Fibroblast of upper back skin (primary cell): ENCODE measurements around the gene PPP1R1B.

Experiments
- DNase-seq: peaks from one replicate; pipeline ENCODE4 v3.0.0-alpha.2; 2013

Gene PPP1R1B

DNA sequence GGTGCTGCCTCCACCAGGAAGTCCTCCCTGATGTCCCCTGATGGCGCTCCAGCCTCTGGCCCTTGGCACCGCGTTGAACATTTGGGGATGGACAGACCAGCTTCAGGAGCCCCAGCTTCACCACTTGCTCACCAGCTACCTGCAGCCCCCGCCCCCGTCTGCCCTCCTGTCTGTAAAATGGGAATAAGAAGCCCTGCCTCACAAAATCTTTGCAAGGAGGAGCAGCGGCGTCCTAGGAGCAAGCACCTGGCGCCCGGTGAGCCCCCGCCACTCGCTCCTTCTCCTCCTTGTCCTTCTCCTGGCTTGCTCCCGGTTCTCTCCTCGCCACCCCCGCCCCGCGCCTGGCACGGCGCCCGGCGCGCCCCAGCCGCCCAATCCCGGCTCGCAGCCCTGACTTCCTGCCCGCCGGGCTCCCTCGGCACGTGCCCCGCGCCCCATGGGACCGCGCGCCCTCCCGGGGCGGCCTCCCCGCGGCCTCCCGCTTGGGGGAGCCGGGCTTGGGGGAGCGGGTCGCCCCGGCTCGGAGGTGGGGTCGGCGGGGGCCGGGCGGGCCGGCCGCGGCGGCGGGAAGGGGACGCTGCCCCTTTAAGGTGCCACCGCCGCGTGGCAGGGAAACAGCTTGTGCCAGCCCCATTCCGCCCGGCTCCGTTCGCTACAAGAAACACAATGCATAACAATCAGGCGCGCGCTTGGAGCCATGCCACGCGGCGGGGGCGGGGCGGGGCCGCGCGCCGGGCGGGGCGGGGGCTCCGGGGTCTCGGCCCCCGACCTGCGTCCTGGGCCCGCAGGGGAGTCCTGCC is 9.1 kb upstream of the PPP1R1B start:
- peak; percentile 36 for DNase-seq

DNA sequence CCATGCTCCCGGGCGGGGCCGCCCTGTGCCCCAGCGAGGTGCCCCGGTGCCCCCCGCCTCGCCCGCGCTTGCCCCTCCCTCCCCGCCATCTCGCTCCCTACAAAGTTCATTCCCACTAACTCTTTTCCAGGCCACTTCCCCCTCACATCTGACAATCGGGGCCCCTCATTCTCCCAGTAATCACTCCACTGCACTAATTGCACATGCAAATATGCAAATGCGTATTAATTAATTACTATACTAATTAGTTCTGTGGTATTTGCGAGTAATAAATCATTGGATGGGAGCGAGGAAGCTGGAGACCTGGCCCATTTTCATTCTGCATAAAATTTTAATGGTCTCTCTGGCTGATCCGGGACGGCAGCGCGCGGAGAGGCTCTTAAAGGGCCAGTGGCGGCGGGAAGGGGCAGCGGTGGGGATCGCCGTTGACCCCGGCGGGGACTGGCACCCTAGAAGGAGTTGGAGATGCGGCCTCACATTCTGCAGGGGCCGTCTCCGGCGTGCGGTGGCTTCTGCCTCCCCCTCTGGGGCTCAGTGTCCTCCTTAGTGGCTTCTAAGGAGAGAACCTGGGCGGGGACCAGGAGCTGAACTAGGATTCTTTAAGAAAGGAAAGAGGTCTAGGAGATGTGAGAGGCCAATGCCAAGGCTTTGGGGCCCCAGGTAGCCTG is 8.4 kb upstream of the PPP1R1B start:
- DNase-seq, result no peak

DNA sequence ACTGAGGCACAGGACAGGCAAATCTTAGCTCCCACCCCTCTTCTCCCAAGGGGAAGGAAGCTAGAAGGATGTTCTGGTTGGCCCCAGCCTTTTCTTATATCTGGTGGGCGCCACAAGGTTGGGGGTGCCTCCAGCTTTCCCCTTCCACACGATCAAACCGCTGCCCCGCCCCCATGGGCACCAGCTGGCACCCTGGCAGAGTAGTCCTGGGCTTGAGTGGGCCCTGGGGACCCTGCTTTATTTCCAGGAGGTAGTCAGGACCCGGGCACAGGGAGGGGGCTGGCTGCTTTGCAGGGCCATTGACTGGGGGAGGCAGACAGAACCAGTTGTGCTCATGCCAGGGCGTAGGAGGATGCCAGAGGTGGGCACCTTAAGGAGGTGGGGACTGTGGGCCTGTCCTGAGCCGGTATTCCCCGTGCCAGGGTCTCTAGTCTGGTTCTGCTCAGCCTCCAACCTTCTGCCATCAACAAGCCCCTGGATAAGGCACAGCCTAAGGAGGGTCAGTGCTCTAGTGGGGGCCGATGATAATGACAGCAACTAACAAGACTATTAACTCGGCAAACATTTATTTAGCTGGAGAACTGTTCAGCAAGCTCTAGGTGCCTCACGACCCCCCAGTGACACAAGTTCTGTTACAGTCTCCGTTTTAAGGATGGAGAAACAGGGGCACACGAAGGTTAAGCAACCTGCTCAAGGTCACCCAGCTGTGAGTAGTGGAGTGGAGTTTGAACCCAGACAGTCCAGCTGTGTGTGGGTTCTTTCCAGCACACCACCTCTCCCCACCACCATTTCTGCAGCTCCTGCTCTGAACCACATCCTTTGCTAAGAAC is 7.6 kb upstream of the PPP1R1B start:
- DNase-seq, result no peak

DNA sequence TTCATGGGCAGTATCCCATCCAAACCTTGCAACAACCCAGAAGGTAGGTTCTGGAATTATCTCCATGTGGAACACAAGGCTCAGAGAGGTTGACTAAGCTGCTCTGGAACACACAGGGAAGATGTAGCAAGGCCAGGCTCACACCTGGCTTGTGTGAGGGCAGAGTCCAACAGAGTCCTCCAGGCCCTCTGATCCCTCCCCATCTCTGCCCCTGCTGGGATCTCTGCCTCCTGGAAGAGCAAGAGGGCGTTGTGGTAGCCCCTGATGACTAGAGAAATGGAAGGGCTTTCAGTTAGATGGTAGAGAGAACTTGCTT is 7.0 kb upstream of the PPP1R1B start:
- DNase-seq, result no peak

DNA sequence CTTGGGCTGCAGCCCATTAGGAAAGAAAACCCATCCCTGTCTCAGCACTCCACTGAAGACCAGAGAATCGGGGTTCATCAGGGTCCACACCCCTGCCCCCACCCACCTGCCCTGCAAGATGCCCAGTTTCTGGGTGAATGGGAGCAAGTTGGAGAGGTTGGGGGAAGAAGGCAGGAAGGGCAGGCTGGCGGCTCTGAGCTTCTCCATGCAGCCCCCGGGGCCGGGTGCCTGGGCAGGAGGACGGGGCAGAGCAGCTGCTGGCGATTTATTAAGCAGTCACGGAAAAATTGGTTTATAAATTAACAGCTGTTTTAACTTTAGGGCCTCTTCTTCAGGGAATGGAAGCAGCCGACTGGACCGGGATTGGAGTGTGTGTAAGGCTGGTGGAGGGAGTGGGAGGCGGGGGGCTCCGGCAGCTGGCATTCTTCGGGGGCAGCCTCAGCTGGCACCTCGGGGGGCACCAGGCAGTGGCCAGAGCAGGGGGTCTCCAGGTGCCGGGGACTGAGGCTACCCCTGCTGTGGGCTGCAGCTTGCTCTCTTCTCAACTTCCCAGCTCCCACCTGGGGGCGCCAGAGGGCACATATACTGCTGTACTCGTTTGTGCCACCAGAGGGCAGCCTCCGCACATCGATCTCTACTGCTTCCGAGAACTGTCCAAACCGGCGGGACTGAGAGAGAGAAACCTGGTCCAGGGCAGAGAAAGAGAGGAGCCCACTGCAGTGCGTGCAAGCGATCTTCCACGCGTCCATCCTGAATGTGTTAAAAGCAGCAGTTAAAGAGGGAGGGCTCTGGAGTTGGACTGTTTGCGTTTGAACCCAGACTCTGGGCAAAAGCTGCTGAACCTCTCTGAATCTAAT is 5.0 kb upstream of the PPP1R1B start:
- DNase-seq, result peak; percentile 74

DNA sequence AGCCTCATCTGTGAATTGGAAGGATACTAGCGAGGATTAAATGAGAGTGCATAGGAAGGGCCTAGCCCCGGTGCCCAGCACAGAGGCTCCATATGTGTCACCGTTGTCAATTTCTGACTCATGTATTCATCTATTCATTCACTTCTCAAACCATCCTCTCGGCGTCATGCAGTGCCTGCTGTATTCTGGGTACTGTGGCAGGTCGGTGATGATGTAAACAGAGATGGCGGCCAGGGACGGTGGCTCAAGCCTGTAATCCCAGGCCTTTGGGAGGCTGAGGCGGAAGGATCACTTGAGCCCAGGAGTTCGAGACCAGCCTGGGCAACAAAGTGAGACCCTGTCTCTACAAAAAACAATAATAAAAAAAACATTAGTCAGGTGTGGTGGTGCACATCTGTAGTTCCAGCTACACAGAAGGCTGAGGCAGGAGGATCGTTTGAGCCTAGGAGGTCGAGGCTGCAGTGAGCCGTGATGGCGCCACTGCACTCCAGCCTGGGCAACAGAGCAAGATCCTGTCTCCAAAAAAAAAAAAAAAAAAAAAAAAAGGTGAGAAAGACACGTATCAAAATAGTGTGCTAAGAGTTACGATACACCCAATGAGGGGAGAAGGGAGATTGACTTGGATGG is 4.3 kb upstream of the PPP1R1B start:
- DNase-seq, result no peak

DNA sequence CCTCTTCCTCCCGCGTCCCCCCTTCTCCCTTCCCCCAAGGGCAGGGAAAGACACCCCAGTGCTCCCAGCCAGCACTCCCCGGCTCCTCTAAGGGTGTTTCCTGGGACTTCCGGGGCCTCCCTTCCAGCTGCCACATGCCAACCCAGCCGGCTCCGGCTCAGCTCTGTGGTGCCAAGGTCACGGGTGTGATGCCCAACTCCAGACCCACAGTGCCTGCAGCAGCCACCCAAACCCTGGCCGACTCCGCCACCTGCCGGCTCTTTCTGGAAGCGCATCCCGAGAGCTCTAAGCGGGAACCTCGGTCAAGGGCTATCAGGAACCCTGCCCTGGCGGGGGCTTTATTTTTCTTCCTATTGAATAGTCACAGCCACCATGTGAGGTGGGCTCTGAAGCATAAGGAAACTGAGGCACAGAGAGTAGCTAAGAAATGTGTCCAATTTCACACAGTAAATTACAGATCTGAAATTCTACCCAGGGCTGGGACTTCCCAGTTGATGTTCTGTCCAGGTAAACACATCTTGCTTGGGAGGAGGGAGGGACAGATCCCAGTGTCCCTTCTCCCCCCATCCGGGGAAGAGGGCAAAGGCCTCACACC is 3.3 kb upstream of the PPP1R1B start:
- DNase-seq, result peak; percentile 46

DNA sequence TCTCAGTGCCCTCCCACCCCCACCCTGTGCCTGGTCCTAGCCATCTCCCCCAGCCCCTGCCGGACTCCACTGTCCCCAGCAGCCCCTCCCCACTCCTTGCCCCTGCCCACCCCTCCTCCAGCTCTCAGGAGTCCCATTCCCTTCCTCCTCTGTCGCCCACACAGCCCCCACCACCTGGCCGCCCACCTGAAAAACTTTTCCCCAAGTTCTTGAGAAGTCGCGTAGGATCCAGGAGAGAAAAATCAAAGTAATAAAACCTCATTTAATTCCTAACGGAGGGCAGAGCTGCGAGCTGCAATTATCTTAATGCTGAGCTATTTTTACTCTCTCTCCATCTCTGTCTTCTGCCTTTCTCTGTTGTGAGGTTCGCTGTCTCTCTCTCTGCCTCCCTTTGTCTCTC is 2.4 kb upstream of the PPP1R1B start:
- DNase-seq, result no peak

DNA sequence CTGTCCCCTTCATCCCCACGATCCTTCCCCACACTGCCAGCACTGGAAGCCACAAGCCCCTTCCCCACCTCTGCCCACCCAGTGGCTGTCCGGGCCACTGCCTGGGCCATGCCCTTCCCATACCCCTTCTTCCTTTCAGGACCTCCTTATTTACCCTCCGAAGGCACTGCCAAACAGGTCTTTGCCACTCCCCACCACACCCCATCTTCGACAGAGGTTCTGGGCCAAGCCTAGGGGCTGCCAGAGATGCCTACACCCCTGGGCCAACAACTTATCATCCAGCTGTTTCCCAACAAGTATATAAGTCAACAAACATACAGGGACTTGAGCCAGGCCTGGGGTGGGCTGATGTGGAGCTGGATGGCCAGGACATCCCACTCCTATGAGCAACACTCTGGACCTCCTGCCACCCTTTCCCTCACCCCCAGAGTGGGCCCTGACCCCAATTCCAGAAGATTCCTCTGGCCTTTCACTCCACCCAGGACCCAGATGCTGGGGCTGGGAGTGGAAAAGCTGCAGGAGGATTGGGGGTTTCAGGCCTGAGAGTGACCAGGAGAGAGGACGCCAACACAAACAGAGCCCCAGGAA is 1.5 kb upstream of the PPP1R1B start:
- DNase-seq, result no peak

DNA sequence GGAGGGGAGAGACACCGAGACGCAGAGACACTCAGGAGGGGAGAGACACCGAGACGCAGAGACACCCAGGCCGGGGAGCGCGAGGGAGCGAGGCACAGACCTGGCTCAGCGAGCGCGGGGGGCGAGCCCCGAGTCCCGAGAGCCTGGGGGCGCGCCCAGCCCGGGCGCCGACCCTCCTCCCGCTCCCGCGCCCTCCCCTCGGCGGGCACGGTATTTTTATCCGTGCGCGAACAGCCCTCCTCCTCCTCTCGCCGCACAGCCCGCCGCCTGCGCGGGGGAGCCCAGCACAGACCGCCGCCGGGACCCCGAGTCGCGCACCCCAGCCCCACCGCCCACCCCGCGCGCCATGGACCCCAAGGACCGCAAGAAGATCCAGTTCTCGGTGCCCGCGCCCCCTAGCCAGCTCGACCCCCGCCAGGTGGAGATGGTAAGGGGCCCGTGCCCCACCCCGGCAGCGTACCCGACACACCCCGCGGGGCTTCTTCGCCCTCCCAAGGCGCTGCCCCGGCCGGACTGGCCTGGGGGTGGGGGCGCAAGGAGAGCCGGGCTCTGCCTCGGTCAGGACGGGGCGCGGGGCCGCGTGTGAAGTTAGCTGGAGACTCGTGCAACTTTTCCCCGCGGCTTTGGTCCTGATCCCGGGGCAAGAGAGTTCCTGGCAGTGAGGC is 427 bp downstream of the PPP1R1B start:
- no peak for DNase-seq

DNA sequence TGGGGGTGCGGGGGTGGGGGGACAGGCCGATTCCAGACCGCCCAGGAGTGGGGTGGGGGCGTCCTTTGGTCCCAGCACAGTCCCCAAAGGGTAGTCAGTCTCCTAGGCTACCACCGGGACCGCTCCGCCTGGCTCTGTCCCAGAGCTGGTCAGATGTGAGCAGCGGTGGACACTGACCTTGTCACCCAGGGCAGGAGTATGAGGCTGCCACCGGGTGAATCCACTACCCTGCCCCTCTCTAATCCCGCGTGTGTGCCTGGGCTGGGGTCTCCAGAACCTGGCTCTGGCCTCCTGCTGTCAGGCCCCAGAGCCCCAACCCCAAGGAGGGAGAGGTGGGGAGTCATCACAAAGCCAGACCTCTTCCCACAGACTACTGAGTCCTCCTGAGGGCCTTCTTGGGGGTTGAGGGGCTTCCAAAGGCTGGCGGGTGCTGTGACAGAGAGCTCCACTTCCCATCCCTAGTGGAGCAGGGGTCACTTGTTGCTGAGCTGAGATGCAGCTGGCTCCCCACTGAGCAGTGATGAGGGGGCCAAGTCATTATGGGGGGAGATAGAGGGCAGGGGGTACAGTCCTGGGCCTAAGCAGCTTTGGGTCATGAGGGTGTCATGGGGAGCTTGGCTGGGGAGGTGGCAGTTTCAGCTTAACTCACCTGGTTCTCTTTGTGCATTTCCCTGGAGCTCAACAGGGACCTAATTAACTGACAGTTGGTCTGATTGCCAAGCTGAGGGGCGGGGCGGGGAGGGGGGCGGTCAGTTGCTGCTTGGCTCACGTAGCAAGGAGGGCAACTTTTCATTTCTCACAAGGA is 1.2 kb downstream of the PPP1R1B start:
- DNase-seq, result no peak

DNA sequence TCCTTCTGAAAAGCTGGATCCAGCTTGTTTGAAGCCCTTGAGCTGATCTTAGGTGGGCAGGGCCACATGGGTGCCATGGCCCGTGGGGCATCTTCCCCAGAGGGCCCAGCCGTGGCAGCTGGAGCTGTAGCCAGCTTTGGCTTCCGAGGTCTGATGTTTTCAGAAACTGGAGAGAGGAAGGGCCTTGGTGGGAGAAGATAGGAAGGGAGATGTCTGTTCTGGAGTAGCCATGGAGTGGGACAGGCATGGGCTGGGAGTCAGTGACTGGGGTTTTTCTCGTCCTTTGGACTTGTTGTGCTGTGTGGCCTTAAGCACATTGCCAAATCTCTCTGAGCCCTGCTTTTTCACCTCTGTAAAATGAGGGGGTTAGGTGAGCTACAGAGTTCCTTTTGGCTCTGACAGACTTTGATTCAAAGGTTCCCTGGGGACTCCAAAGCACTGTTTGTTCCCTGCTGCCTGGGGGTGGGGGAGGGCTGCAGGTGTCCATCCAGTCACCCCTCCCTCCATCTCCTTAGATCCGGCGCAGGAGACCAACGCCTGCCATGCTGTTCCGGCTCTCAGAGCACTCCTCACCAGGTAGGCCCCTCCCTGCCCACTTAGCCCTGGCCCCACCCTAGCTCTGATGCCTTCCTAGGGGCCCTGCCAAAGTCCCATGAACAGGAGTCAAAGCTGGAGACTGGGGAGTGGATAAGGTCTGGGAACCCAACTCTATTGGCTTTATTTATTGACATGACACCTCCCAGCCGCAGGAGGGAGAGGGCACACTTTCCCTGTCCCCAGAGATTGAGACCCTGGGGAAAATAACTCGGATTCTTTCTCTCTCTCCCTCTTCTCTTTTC is 2.1 kb downstream of the PPP1R1B start:
- DNase-seq, result no peak

DNA sequence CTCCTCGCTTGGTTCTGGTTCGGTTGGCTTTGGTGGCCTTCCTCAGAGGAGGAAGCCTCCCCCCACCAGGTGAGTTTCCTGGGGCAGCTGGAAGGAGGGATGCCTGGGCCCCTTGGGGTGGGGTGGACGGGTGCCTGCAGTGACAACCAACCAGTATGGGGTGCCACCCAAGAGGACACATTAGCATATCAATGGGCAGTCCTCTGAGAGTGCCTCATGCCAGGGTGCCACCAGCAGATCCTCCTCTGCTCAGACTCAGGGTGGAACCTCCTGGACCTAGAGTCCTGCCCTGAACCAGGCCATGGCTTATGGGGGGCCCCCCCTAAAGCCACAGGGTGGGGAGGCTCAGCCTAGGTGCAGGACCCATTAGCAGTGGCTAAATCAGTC is 2.7 kb downstream of the PPP1R1B start:
- no peak for DNase-seq

DNA sequence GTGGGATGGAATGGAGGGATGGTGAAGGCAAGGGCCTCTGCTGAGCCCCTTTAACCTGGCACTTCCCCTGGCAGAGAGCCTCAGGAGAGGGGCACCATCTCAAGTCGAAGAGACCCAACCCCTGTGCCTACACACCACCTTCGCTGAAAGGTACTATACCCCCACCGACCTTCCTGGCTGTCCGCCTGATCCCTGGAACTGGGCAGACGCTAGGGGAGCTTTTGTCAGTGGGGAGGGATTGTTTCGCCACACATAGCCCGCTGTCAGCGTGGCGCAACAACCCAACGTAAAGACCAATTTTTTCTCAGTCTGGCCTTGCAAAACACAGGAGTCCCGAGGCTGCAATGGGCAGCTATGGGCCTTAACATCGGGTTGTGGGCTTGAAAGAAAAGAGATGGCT is 3.1 kb downstream of the PPP1R1B start:
- no peak for DNase-seq

DNA sequence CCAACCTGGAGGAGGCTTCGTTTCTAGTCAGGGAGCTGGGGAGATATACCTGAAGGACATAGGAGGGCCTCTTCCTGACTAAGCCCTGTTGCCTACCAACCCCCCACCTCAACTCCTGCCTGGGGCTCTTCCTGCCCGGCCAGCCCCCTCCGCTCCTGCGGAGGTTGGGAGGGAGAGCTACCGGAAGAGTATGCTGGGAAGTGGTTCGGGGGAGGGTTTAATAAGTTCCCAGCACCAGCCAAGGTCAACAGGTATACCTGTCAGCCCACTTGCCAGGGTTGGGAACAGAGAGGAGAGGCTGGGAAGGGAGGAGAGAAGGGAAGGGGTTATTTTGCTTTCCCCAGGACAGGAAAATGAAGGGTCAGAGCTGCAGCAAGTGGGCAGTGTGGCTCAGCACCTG is 4.7 kb downstream of the PPP1R1B start:
- no peak for DNase-seq

DNA sequence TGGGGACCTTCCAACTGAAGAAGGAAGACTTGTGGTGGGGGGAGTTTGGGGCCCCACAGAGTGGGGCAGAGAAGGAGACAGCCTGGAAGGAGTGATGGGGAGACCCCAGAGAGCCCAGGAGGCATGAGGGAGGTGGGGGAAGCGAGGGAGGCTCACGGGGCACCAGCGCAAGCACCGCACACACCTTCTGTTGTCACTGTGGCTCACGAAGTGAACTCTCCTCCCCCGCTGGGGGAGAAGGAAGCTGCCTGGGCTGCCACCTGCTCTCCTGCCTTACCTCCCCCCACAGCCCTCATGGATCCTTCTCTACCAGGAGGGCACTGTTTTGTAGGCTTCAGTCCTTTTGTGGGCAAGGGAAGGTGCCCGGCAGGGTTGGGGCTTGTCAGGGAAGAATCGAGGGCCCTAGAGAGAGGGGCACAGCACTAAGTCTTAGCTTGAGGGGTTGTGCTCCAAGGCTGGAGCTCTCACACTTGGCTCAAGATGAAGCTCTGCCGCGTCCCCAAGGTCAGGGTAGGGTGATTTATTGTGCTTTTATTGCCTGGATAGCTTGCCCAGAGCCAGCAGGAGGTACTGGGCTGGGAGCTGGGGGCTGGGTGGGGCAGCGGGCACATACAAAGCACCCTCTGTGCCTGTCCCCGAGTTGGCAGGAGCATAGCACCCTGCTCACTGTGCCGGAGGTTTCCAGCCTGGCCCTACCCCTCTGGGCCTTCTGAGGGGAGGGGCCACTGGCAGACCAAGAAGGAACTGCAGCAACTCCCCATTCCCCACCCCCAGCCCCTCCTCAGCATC is 5.6 kb downstream of the PPP1R1B start:
- no peak for DNase-seq

DNA sequence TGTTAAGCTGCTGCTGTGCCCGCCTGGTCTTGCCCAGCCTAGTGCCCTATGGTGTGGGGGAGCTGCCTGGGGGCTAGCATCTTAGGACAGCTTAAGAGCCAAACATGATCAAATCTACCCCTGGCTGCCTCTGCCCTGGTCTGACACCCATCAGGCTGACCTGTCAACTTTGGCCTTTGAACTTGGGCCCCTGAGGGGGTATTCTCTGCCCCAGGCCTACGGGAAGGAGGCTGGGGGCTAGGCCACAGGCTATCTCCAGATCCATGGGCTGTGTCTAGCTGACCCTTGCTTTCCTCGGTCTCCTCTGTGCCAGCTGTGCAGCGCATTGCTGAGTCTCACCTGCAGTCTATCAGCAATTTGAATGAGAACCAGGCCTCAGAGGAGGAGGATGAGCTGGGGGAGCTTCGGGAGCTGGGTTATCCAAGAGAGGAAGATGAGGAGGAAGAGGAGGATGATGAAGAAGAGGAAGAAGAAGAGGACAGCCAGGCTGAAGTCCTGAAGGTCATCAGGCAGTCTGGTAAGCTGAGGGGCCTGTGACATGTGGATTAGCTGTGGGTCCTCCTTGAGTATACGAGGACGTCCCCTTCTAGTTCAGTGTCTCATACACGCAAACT is 6.9 kb downstream of the PPP1R1B start:
- DNase-seq, result no peak

DNA sequence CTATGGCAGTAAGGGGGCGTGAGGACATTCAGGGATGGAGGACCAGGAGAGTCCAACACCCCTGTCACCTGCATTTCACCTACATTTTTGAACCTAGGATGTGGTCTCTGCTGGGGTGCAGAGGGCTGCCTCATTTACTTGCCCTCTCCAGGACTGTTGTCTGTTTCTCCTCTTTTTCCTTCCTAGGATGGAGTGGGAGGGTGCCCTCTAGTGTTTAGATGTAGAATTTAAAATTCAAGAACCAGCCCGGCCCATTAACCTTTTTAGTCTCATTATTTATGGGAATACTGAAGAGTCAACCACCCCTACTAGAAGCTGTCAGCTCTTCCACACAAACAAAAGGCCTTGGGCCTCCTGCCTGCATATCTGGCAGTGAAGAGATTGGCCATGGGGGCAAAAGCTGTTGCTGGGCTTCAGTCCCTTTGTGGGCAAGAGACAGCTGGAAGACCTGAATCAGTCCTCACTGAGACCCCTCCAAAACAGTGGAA is 7.7 kb downstream of the PPP1R1B start:
- DNase-seq, result peak; percentile 26
